Stimulated activated CD8-positive, alpha-beta memory T cell treated with anti-CD3 and anti-CD28 coated beads, Interleukin-12 subunit alpha, Interleukin-12 subunit beta, amount 100 ng/mL, for 24 hours (primary cell): ENCODE results near the gene SP3.
"Not testable (repeated sequence)": the region's sequence is repeated elsewhere in the genome, so short reads cannot be mapped to it uniquely, and the experiment has no call there.

ENCODE experiments used
- DNase-seq: peaks from one replicate; pipeline ENCODE4 v3.0.0-alpha.2; 2020; ENCODE audit errors: extremely low read depth

The SP3 gene

GRCh38 chr2:173891315-173892037 is 73.7 kb downstream of the SP3 start:
- no peak for DNase-seq

GRCh38 chr2:173889464-173889863 is 75.7 kb downstream of the SP3 start:
- DNase-seq: not testable (repeated sequence)

- no peak for DNase-seq
Measured at GRCh38 chr2:173886613-173887012, 78.6 kb downstream of the SP3 start.

GRCh38 chr2:173884025-173884802 is 81.0 kb downstream of the SP3 start:
- DNase-seq: no peak

- DNase-seq: no peak
Measured at GRCh38 chr2:173881886-173882285, 83.3 kb downstream of the SP3 start.

- DNase-seq: no peak
Measured at GRCh38 chr2:173881461-173881860, 83.7 kb downstream of the SP3 start.

GRCh38 chr2:173880561-173880960 is 84.6 kb downstream of the SP3 start:
- no peak for DNase-seq

- DNase-seq: no peak
Measured at GRCh38 chr2:173876833-173877413, 88.2 kb downstream of the SP3 start.

- no peak for DNase-seq
Measured at GRCh38 chr2:173874894-173875237, 90.3 kb downstream of the SP3 start.

GRCh38 chr2:173874003-173874893 is 90.9 kb downstream of the SP3 start:
- no peak for DNase-seq

- no peak for DNase-seq
Measured at GRCh38 chr2:173872714-173873113, 92.5 kb downstream of the SP3 start.

- no peak for DNase-seq
Measured at GRCh38 chr2:173869244-173870229, 95.6 kb downstream of the SP3 start.

GRCh38 chr2:173868406-173868805 is 96.8 kb downstream of the SP3 start:
- DNase-seq: no peak

- no peak for DNase-seq
Measured at GRCh38 chr2:173866874-173867618, 98.1 kb downstream of the SP3 start.

GRCh38 chr2:173865971-173866873 is 99.0 kb downstream of the SP3 start:
- DNase-seq: no peak

GRCh38 chr2:173862612-173863217 is 102.5 kb downstream of the SP3 start:
- DNase-seq: no peak

- DNase-seq: no peak
Measured at GRCh38 chr2:173860566-173860965, 104.6 kb downstream of the SP3 start.

GRCh38 chr2:173860082-173860481 is 105.1 kb downstream of the SP3 start:
- no peak for DNase-seq
